GM12878 (cell line): ENCODE results near the gene SNAPC4. TPM values are rescaled to one million over a fixed set of nuclear protein-coding genes. Genes with fewer than 3 reads are reported as not detected.

Source experiments
- ATAC-seq: fragments of 200-7000 bp; cut with Tn5 transposase; 3 replicates; pipeline ENCODE4 v1.9.1; 2020; ENCODE audit warnings: mild to moderate bottlenecking, moderate library complexity
- BruUV-seq: library from RNA; stranded (reverse); fragments of 400-500 nt; replicated peaks from 2 replicates; lab custom pipeline; 2021; lab: Mats Ljungman, UMichigan
- CTCF ChIA-PET: fragments of 300-600 bp; sonication (Branson Sonifier 250); formaldehyde crosslinking; extraction: SDS; loops from one replicate; lab custom pipeline; 2021; ENCODE audit warnings: inconsistent platforms; lab: Yijun Ruan, JAX
- POLR2A ChIA-PET: fragments of 350-600 bp; formaldehyde crosslinking; extraction: SDS; loops from one replicate; lab custom pipeline; 2021; ENCODE audit warnings: inconsistent platforms; lab: Charles Lee
- RAD21 ChIA-PET: fragments of 300-600 bp; sonication (Branson Sonifier 250); formaldehyde crosslinking; loops from one replicate; lab custom pipeline; 2023; ENCODE audit warnings: antibody characterized with exemption; ENCODE audit not compliant: unreplicated experiment; lab: Charles Lee
- SMC1A ChIA-PET: fragments of 300-600 bp; sonication (Branson Sonifier 250); formaldehyde crosslinking; loops from one replicate; lab custom pipeline; 2023; ENCODE audit not compliant: unreplicated experiment, uncharacterized antibody; lab: Charles Lee
- DNase-seq: peaks from one replicate; pipeline ENCODE4 v3.0.0-alpha.2; 2011; ENCODE audit warnings: low read depth, low spot score
- FAIRE-seq: peaks from 3 replicates; lab custom pipeline; 2011; peaks lifted over from hg19 to GRCh38; lab: Jason Lieb, UNC
- H2AFZ ChIP-seq: 2 replicates; pipeline ENCODE4 v1.6.0; 2011; ENCODE audit warnings: low read depth, low read length, control low read depth; ENCODE audit not compliant: control insufficient read depth
- H3K27ac ChIP-seq: 2 replicates; pipeline ENCODE4 v1.5.1; 2011; ENCODE audit warnings: control low read depth; ENCODE audit not compliant: control insufficient read depth, insufficient read depth
- H3K27me3 ChIP-seq, 2 experiments: replicated peaks in 1 of 2; 2 replicates each; pipeline versions ENCODE4 v1.6.0 to v1.6.1; 2011; ENCODE audit warnings: low read length in 1 of 2; ENCODE audit not compliant: control insufficient read depth in 2 of 2, insufficient read depth in 2 of 2
- H3K36me3 ChIP-seq, 2 experiments: 2 replicates each; pipeline ENCODE4 v1.5.1; 2011; ENCODE audit warnings: low read length in 1 of 2; ENCODE audit not compliant: control insufficient read depth in 2 of 2, insufficient read depth in 2 of 2
- H3K4me1 ChIP-seq: 2 replicates; pipeline ENCODE4 v1.6.1; 2011; ENCODE audit warnings: mild to moderate bottlenecking, low read length, moderate library complexity, mixed read lengths; ENCODE audit not compliant: control insufficient read depth, insufficient read depth
- H3K4me2 ChIP-seq: 2 replicates; pipeline ENCODE4 v1.6.0; 2011; ENCODE audit warnings: control low read depth; ENCODE audit not compliant: control insufficient read depth, insufficient read depth
- H3K4me3 ChIP-seq: fragments of 200-600 bp; sonication (generic); 2 replicates; pipeline ENCODE4 v1.5.1; 2016
- H3K79me2 ChIP-seq: 2 replicates; pipeline ENCODE4 v1.6.0; 2011; ENCODE audit warnings: low read length; ENCODE audit not compliant: control insufficient read depth, insufficient read depth
- H3K9ac ChIP-seq: 2 replicates; pipeline ENCODE4 v1.8.0; 2011; ENCODE audit warnings: low read length, control low read depth, mixed read lengths; ENCODE audit not compliant: control insufficient read depth, insufficient read depth
- H3K9me3 ChIP-seq: replicated peaks from 3 replicates; pipeline ENCODE4 v1.5.1; 2011; ENCODE audit warnings: mild to moderate bottlenecking, low read length; ENCODE audit not compliant: control insufficient read depth, insufficient read depth
- H4K20me1 ChIP-seq: 2 replicates; pipeline ENCODE4 v1.6.0; 2011; ENCODE audit not compliant: control insufficient read depth, insufficient read depth
- BHLHE40 ChIP-seq, 2 experiments: fragments of 450-650 bp in 1 of 2; IDR thresholded peaks; 2 replicates each; pipeline ENCODE4 v1.6.1; 2011 to 2017; ENCODE audit warnings: low read depth in 2 of 2, borderline replicate concordance in 1 of 2, improper control_type of control experiment in 1 of 2, low read length in 1 of 2, mild to moderate bottlenecking in 1 of 2
- CBX5 ChIP-seq: sonication (generic); IDR thresholded peaks from 2 replicates; pipeline ENCODE4 v1.6.1; 2016; ENCODE audit warnings: low read depth, moderate library complexity, mild to moderate bottlenecking, inconsistent platforms
- IRF3 ChIP-seq: fragments of 450-650 bp; IDR thresholded peaks from 2 replicates; pipeline ENCODE4 v1.6.1; 2014; ENCODE audit warnings: mild to moderate bottlenecking
- JUND ChIP-seq: IDR thresholded peaks from 2 replicates; pipeline ENCODE4 v1.6.1; 2012; ENCODE audit warnings: low read depth, mild to moderate bottlenecking, low read length, improper control_type of control experiment, moderate library complexity
- KDM1A ChIP-seq: fragments of 200-600 bp; sonication (generic); IDR thresholded peaks from 2 replicates; pipeline ENCODE4 v1.6.1; 2016; ENCODE audit warnings: borderline replicate concordance
- MTA3 ChIP-seq: IDR thresholded peaks from 2 replicates; pipeline ENCODE4 v1.6.1; 2012; ENCODE audit warnings: low read length, inconsistent platforms, borderline replicate concordance
- NFYA ChIP-seq: IDR thresholded peaks from 2 replicates; pipeline ENCODE4 v1.6.1; 2011; ENCODE audit warnings: low read depth, mild to moderate bottlenecking, low read length, improper control_type of control experiment, borderline replicate concordance
- NRF1 ChIP-seq: conservative IDR thresholded peaks from 2 replicates; pipeline ENCODE4 v1.6.1; 2011; ENCODE audit warnings: mild to moderate bottlenecking, low read depth, low read length, improper control_type of control experiment
- PBX3 ChIP-seq: IDR thresholded peaks from 2 replicates; pipeline ENCODE4 v1.6.1; 2011; ENCODE audit warnings: mild to moderate bottlenecking, low read depth, low read length, moderate library complexity; ENCODE audit not compliant: insufficient replicate concordance
- PKNOX1 ChIP-seq: fragments of 450-650 bp; IDR thresholded peaks from 2 replicates; pipeline ENCODE4 v1.6.1; 2016; ENCODE audit warnings: mild to moderate bottlenecking
- POLR2AphosphoS5 ChIP-seq: IDR thresholded peaks from 2 replicates; pipeline ENCODE4 v1.6.1; 2011; ENCODE audit warnings: mild to moderate bottlenecking, low read length, inconsistent platforms
- RELA ChIP-seq: fragments of 450-650 bp; IDR thresholded peaks from 2 replicates; pipeline ENCODE4 v1.8.0; 2014; ENCODE audit warnings: borderline replicate concordance; ENCODE audit not compliant: partially characterized antibody
- SIX5 ChIP-seq: IDR thresholded peaks from 2 replicates; pipeline ENCODE4 v1.6.1; 2011; ENCODE audit warnings: mild to moderate bottlenecking, low read depth, low read length, moderate library complexity; ENCODE audit not compliant: severe bottlenecking
- TCF3 ChIP-seq: IDR thresholded peaks from 2 replicates; pipeline ENCODE4 v1.6.1; 2012; ENCODE audit warnings: low read depth, mild to moderate bottlenecking, low read length, borderline replicate concordance; ENCODE audit not compliant: insufficient read depth
- USF2 ChIP-seq: IDR thresholded peaks from 2 replicates; pipeline ENCODE4 v1.6.1; 2011; ENCODE audit warnings: low read depth, low read length, improper control_type of control experiment, borderline replicate concordance
- WGBS: methylation state at CpG from one replicate; pipeline ENCODE4 v1.1.6; 2016; ENCODE audit warnings: low lambda C conversion rate; ENCODE audit not compliant: insufficient replicate concordance, insufficient coverage; ENCODE audit errors: missing lambda C conversion rate; 5-methylcytosine and 5-hydroxymethylcytosine counted together
- in situ Hi-C: fragments of 300-500 bp; cut with MboI; formaldehyde crosslinking; loops from 9 replicates; pipeline ENCODE4 v1.14.3; 2018; ENCODE audit warnings: mixed read lengths
- intact Hi-C: fragments of 100-400 bp; cut with micrococcal nuclease; formaldehyde crosslinking; loops from one replicate; pipeline ENCODE4 v1.14.2; 2022; ENCODE audit not compliant: unreplicated experiment
- polyA plus RNA-seq, 11 experiments: library from polyadenylated mRNA; depleted of rRNA in 4 of 11; unstranded in 6 of 11; stranded (reverse) in 5 of 11; fragments of >200 nt; fragmentation: Nextera tagmentation in 4 of 11; fragmentation: Illumina TruSeq in 1 of 11; extraction: Ambion mirVana in 4 of 11; extraction: Trizol in 1 of 11; gene quantifications; 1 replicate in 1 of 11; 2 replicates in 10 of 11; pipeline versions ENCODE4 v1.2.1 to v1.2.3, GENCODE V29; 2011 to 2016; ENCODE audit warnings: inconsistent platforms in 2 of 11, missing spikeins in 2 of 11, low read depth in 1 of 11
- total RNA-seq, 4 experiments: library from RNA; depleted of rRNA in 3 of 4; stranded (reverse); fragments of >200 nt in 3 of 4; fragmentation: Illumina TruSeq in 1 of 4; extraction: Trizol in 1 of 4; gene quantifications; 2 replicates each; pipeline versions ENCODE4 v1.2.1 to v1.2.3, GENCODE V29; 2013 to 2021

SNAPC4 gene
- total and polyA plus RNA-seq, 10 of the 15 experiments (the other 5 are each of a cell fraction or from before 2014, with no cell fraction given) = 0.42 to 19.8 (median 7.0) TPM

GRCh38 chr9:136353088-136353487 is 46.9 kb downstream of the SNAPC4 start:
- Histone ChIP-seq H3K4me3 (no peak overlapping the region), H3K4me1 (no peaks in the 10 kb centered on the region), H2AFZ (no peak overlapping the region), H3K4me2 (no peak overlapping the region), H3K9ac (no peak overlapping the region), H3K27me3 (no peaks in the 10 kb centered on the region), H4K20me1 (no peaks in the 10 kb centered on the region), H3K27ac (no peak overlapping the region), H3K9me3 (no peaks in the 10 kb centered on the region), H3K79me2 (no peaks in the 10 kb centered on the region), H3K36me3 (no peaks in the 10 kb centered on the region)
- DNase-seq = no peak
- SMC1A ChIA-PET = no interaction called here
- CTCF ChIA-PET = no interaction called here
- POLR2A ChIA-PET = no interaction called here
- TF ChIP-seq NRF1 (no peak), KDM1A (no peak), POLR2AphosphoS5 (no peak), TCF3 (no peak), CBX5 (no peak), MTA3 (no peak), PBX3 (no peak), RELA (no peak), USF2 (no peak), BHLHE40 (IDR thresholded peaks at IDR 0.05; ENCODE audit: borderline replicate concordance in 1 of 2, low read depth in 2 of 2, low read length in 1 of 2) (no peak), IRF3 (no peak), PKNOX1 (no peak), SIX5 (no peak), NFYA (no peak), JUND (no peak)
- intact Hi-C loops (no loop called here), in situ Hi-C loops (no loop called here)
- FAIRE-seq = no peak
- no TSS peak for BruUV-seq
- RAD21 ChIA-PET = no interaction called here
- ATAC-seq = no peak
- WGBS = 14% methylated on average over 11 of the region's 11 CpGs
